CD4-positive, alpha-beta T cell treated with Interleukin-17A for 1 hour (primary cell): ENCODE data around the gene POU5F1.
"Not testable (repeated sequence)": the region's sequence is repeated elsewhere in the genome, so short reads cannot be mapped to it uniquely, and the experiment has no call there.

ENCODE experiments used
- DNase-seq: peaks from one replicate; pipeline ENCODE4 v3.0.0-alpha.2; 2020

POU5F1 gene

GRCh38 chr6:31189223-31189622, 18.7 kb upstream of the POU5F1 start:
- not testable (repeated sequence) for DNase-seq

DNA sequence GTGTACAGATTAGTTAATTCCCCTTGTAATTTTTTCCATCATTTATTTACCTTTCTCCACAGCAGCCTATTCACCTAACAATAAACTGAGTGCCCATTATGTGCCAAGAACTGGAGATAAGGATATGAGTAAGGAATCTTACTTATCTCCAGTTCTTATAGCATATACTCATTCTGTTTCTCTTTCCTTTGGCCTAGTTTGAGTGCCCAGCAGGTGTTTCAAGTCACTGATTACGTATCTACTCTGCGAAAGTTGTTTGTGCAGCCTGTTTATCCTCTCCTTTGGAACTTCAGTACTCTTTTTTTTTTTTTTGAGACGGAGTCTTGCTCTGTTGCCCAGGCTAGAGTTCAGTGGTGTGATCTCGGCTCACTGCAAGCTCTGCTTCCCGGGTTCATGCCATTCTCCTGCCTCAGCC, 17.3 kb upstream of the POU5F1 start:
- no peak for DNase-seq

DNA sequence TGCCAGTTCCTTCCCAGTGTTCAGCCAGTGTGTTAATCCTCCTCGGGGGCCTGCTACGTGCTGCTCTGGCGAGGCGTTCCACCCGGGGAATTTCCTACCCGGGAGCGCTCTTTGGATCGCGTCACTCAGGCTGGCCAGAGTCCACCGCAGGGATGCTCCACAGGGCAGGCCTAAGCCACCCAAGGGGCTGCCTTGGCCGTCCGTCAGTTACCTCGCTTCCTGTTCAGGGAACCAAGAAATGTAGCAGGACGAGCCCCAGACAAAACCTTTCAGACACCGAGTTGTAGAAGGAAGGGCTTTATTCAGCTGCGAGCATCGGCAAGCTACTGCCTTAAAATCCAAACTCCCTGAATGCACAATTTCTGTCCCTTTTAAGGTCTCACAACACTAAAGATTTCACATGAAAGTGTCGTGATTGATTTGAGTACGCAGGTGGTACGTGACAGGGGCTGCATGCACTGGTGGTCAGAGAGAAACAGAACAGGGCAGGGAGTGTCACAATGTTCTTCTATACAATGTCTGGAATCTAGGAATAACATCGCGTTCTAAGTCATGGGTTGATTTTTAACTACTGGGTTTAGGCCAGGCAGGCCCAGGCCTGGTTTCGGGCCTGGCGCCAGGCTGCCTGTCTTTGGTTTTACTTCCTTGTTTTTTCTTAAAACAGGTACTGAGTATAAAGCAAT, 15.7 kb upstream of the POU5F1 start:
- no peak for DNase-seq

DNA sequence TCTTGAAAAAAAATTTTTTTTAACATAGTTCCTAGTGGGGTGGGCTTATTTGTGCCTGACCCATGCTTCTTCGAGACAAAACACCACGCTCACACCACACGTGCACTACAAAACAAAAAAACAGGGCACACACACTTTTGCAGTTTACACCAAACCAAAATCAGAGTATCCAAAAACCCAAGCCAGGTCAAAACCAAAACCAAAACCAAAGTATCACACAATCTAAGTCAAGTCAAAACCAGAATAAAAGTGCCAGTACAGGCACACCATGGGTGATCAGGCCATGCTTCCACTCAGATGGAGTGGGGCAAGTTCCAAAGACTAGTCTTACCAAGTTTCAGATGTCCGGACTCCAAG, 15.2 kb upstream of the POU5F1 start:
- DNase-seq: not testable (repeated sequence)

- not testable (repeated sequence) for DNase-seq
These were observed 13.4 kb upstream of the POU5F1 start for GRCh38 chr6:31183859-31184258.

DNA sequence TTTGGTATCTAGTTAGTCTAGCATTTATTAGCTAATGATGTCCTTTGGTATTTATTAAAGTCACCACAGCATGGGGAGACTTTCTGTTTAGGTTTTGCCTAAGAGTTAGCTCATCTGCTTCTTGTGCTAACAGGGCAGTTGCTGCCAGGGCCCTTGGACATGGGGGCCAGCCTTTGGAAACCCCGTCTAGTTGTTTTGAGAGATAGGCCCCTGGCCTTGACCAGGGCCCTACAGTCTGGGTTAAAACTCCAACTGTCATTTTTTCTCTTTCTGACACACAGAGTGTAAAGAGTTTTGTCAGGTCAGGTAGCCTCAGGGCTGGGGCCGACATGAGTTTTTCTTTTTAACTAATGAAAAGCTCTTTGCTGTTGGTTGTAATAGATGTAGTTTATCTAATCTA, 12.8 kb upstream of the POU5F1 start:
- not testable (repeated sequence) for DNase-seq

GRCh38 chr6:31180500-31180899, 10.0 kb upstream of the POU5F1 start:
- peak; percentile 84 for DNase-seq

DNA sequence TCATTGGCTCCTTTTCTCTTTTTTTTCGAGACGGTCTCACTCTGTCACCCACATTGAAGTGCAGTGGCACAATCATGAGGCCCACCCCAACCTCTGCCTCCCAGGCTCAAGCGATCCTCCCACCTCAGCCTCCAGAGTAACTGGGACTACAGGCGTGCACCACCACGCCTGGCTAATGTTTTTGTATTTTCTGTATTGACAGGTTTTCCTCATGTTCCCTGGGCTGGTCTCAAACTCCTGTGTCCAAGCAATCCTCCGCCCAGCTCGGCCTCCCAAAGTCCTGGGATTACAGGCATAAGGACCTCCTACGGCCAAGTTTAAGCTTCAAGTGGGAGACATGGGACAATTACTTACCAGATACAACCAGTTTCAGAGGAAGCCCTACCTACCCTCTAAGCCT, 9.4 kb upstream of the POU5F1 start:
- no peak for DNase-seq

GRCh38 chr6:31179042-31179386, 8.5 kb upstream of the POU5F1 start:
- no peak for DNase-seq

- no peak for DNase-seq
These were observed 7.9 kb upstream of the POU5F1 start for GRCh38 chr6:31178143-31179041.

GRCh38 chr6:31175971-31176370, 5.5 kb upstream of the POU5F1 start:
- DNase-seq: no peak

GRCh38 chr6:31174378-31174777, 3.9 kb upstream of the POU5F1 start:
- no peak for DNase-seq

DNA sequence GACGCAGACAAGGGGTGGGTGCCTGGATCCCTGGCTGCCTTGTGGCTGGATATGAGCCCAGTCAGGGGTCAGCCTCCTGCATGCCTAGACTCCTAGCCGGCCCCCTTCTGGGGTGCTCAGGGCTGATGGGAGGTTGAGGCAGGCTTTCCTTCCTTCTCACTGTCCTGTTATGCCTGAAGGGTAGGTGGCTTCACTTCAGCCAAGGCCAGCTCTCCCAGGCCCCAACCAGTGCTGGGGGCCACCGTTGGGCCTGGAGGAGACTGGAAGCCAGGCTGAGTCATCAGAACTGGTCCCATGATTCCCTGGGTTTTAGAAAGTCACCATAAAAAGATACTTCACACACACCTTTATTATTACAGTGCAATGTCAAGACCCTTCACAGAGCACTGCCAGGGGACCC, 2.9 kb upstream of the POU5F1 start:
- DNase-seq: no peak

GRCh38 chr6:31172973-31173384, 2.5 kb upstream of the POU5F1 start:
- no peak for DNase-seq

GRCh38 chr6:31171931-31172905, 1.7 kb upstream of the POU5F1 start:
- no peak for DNase-seq

DNA sequence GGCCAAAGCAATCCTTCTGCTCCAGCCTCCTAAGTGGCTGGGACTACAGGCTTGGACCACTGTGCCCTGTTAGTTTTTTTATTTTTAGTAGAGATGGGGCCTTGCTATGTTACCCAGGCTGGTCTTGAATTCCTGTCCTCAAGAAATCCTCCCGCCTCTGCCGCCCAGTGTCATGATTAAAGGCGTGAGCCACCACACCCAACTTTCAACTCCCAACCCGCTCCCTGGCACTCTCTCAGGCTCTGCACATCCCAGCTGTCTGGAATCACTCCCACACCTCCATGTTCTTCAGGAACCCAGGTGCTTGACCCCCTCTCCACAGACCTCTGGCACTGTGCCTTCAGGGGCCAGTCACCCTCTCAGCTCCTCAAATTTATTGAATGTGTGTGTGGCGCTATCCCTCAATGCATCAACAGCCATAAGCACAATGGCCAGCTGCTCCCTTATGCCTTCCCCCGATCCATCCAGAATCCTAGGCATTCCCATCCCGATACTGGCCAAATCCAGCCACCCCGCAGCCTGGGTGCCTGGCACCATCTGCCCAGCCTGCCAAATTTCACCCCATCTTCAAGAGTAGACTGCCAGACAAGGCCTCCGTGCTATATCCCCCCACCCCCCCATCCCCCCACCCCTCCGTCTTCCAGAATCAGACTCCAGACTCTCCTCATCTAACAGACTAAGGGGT, 647 bp upstream of the POU5F1 start:
- DNase-seq: no peak

GRCh38 chr6:31169858-31170599, 453 bp downstream of the POU5F1 start:
- DNase-seq: not testable (repeated sequence)

- DNase-seq: no peak
These were observed 1.2 kb downstream of the POU5F1 start for GRCh38 chr6:31169123-31169857.

DNA sequence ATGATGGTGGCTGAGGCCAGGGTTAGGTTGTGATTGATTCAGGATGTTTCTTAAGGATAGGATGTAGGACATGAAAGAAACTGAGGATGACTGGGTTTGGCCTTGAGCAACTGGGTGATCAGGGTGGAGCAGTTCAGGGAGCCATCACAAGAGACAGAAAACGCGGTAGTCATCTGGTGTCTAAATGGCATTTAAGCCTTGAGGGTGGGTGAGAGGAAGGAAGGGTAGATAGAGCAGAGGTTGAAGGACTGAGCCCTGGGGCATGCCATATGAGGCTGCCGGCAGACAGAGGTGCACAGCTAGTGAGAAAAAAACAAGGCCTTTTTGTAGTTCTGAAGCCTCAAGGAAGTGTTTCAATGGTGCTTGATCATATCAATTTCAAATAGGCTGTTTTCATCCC, 1.9 kb downstream of the POU5F1 start:
- no peak for DNase-seq

DNA sequence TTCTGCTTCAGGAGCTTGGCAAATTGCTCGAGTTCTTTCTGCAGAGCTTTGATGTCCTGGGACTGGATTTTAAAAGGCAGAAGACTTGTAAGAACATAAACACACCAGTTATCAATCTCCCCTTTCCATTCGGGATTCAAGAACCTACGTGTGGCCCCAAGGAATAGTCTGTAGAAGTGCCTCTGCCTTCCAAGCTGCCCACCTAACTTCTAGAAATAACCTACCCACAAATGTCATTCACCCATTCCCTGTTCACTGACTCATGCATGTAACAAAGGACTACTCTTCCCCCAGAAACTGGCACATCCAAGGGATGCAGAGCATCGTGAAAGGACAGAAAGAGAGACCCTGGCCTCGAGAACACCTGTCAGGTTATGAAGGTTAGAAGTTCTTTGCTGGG, 4.5 kb downstream of the POU5F1 start:
- no peak for DNase-seq
